Stomach (tissue), 4 donors: Measurements from ENCODE around the gene AK5.

ENCODE experiments used
- EP300 ChIP-seq: sonication (generic); formaldehyde crosslinking; IDR thresholded peaks from one replicate; pipeline ENCODE4 v1.6.1; 2017; ENCODE audit warnings: antibody characterized with exemption
- TF ChIP-seq, protein P1 (sequence below), 7 experiments: fragments of 450-650 bp in 4 of 7; fragments of 200-600 bp in 3 of 7; sonication (generic) in 3 of 7; IDR thresholded peaks; one replicate each; pipeline ENCODE4 v1.5.1; 2016 to 2019; ENCODE audit warnings: antibody characterized with exemption in 7 of 7, control low read depth in 2 of 7, mild to moderate bottlenecking in 1 of 7

GRCh38 chr1:77461691-77462090 lies 179.9 kb downstream of the AK5 start:
- TF ChIP-seq, protein P1, sequence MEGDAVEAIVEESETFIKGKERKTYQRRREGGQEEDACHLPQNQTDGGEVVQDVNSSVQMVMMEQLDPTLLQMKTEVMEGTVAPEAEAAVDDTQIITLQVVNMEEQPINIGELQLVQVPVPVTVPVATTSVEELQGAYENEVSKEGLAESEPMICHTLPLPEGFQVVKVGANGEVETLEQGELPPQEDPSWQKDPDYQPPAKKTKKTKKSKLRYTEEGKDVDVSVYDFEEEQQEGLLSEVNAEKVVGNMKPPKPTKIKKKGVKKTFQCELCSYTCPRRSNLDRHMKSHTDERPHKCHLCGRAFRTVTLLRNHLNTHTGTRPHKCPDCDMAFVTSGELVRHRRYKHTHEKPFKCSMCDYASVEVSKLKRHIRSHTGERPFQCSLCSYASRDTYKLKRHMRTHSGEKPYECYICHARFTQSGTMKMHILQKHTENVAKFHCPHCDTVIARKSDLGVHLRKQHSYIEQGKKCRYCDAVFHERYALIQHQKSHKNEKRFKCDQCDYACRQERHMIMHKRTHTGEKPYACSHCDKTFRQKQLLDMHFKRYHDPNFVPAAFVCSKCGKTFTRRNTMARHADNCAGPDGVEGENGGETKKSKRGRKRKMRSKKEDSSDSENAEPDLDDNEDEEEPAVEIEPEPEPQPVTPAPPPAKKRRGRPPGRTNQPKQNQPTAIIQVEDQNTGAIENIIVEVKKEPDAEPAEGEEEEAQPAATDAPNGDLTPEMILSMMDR (IDR thresholded peaks at IDR 0.05) = no peak
- TF ChIP-seq EP300 = no peak
